Esophagus muscularis mucosa (tissue), 4 donors: ENCODE results near the gene CDC34. TPM values are rescaled to one million over a fixed set of nuclear protein-coding genes. Genes with fewer than 3 reads are reported as not detected.

Experiments
- DNase-seq: peaks from one replicate; pipeline ENCODE4 v3.0.0-alpha.2; 2017; ENCODE audit errors: extremely low spot score
- H3K27ac ChIP-seq, 4 donors: fragments of 200-600 bp; sonication (generic); replicated peaks in 1 of 4; 1 replicate in 3 of 4; 2 replicates in 1 of 4; pipeline ENCODE4 v1.5.1; 2016 to 2019; ENCODE audit warnings: mild to moderate bottlenecking in 1 of 4
- H3K27me3 ChIP-seq, 4 donors: fragments of 200-600 bp; sonication (generic); one replicate each; pipeline versions ENCODE4 v1.5.1 to v1.6.0; 2016 to 2019
- H3K36me3 ChIP-seq, 4 donors: fragments of 200-600 bp; sonication (generic); one replicate each; pipeline ENCODE4 v1.5.1; 2016 to 2019
- H3K4me1 ChIP-seq, 4 donors: fragments of 200-600 bp; sonication (generic); one replicate each; pipeline ENCODE4 v1.5.1; 2016 to 2019
- H3K4me3 ChIP-seq, 4 donors: fragments of 200-600 bp; sonication (generic); 1 replicate in 2 of 4; 2 replicates in 2 of 4; pipeline ENCODE4 v1.5.1; 2016 to 2019; ENCODE audit warnings: mild to moderate bottlenecking in 4 of 4, moderate library complexity in 1 of 4
- H3K9me3 ChIP-seq, 4 donors: fragments of 200-600 bp; sonication (generic); 1 replicate in 3 of 4; 2 replicates in 1 of 4; pipeline ENCODE4 v1.5.1; 2016 to 2019
- CTCF ChIP-seq, 3 experiments: fragments of 200-600 bp in 2 of 3; fragments of 450-650 bp in 1 of 3; sonication (generic) in 2 of 3; IDR thresholded peaks; one replicate each; pipeline ENCODE4 v1.5.1; 2017 to 2019; ENCODE audit warnings: antibody characterized with exemption in 3 of 3, mild to moderate bottlenecking in 2 of 3, moderate library complexity in 1 of 3
- EP300 ChIP-seq: sonication (generic); formaldehyde crosslinking; IDR thresholded peaks from one replicate; pipeline ENCODE4 v1.6.1; 2017; ENCODE audit warnings: antibody characterized with exemption
- POLR2A ChIP-seq: fragments of 450-650 bp; IDR thresholded peaks from one replicate; pipeline ENCODE4 v1.6.1; 2017; ENCODE audit warnings: antibody characterized with exemption, moderate library complexity, mild to moderate bottlenecking, low read depth
- POLR2AphosphoS5 ChIP-seq, 2 donors: sonication (generic); formaldehyde crosslinking; IDR thresholded peaks; one replicate each; pipeline ENCODE4 v1.6.1; 2017; ENCODE audit warnings: antibody characterized with exemption in 2 of 2
- WGBS: methylation state at CpG from one replicate; pipeline ENCODE4 v1.1.5; 2018; 5-methylcytosine and 5-hydroxymethylcytosine counted together
- intact Hi-C: fragments of 100-400 bp; cut with DNase I; formaldehyde crosslinking; loops from one replicate; pipeline ENCODE4 v1.15.1; 2023
- total RNA-seq, 4 donors: library from RNA; depleted of rRNA; stranded (reverse); fragments of >200 nt; gene quantifications; one replicate each; pipeline versions ENCODE4 v1.1.0 to v1.2.1, GENCODE V29; 2016

The CDC34 gene
- total RNA-seq, 4 donors from 2014 or later = 62.5 to 100 (median 76.2) TPM

GRCh38 chr19:570937-571565 lies 39.5 kb downstream of the CDC34 start:
- peaks cover 36 to 46% (median 43%) of the 10 kb centered on the region in 4 donors for H3K4me1 ChIP-seq
- H3K9me3 ChIP-seq = no peaks in the 10 kb centered on the region
- no peaks in the 10 kb centered on the region for H3K27me3 ChIP-seq
- peak overlapping the region; percentile 81 to 94 (median 92) for H3K27ac ChIP-seq
- peak overlapping the region; percentile 87 to 100 (median 96) for H3K4me3 ChIP-seq
- intact Hi-C loops = no loop called here
- 7% methylated on average over 40 of the region's 45 CpGs for WGBS
- H3K36me3 ChIP-seq = no peaks in the 10 kb centered on the region
- TF ChIP-seq EP300 (no peak), POLR2AphosphoS5 (IDR thresholded peaks at IDR 0.05) (peak in 1 of 2 donors; percentile 20)
- no peak for DNase-seq

GRCh38 chr19:571566-571974 lies 40.0 kb downstream of the CDC34 start:
- 0% methylated on average over 14 of the region's 14 CpGs for WGBS
- peak overlapping the region; percentile 81 to 94 (median 92) for H3K27ac ChIP-seq
- no peaks in the 10 kb centered on the region for H3K36me3 ChIP-seq
- intact Hi-C loops = no loop called here
- TF ChIP-seq POLR2AphosphoS5 (IDR thresholded peaks at IDR 0.05) (no peak), CTCF (IDR thresholded peaks at IDR 0.05) (no peak), POLR2A (no peak), EP300 (no peak)
- no peak for DNase-seq
- H3K4me3 ChIP-seq = peak overlapping the region; percentile 87 to 100 (median 96)
- H3K4me1 ChIP-seq = peaks cover 39 to 51% (median 49%) of the 10 kb centered on the region in 4 donors
- H3K9me3 ChIP-seq = no peaks in the 10 kb centered on the region
- H3K27me3 ChIP-seq = no peaks in the 10 kb centered on the region

- under 1% methylated on average over 16 of the region's 79 CpGs for WGBS
- DNase-seq = peak; percentile 99
- no peak for TF ChIP-seq EP300
- peak; percentile 91 for TF ChIP-seq POLR2A
- TF ChIP-seq POLR2AphosphoS5 (IDR thresholded peaks at IDR 0.05) = peak; percentile 95 to 97
- TF ChIP-seq CTCF (IDR thresholded peaks at IDR 0.05) = peak in 1 of 3 experiments; percentile 23
- peaks cover 41 to 58% (median 55%) of the 10 kb centered on the region in 4 donors for H3K4me1 ChIP-seq
- intact Hi-C loops = no loop called here
- H3K27ac ChIP-seq = peak within 1 kb of the TSS; percentile 92 to 94 (median 92)
- H3K36me3 ChIP-seq = peaks cover 0 to under 1% (median 0%) of the 10 kb centered on the region in 4 donors
- no peaks in the 10 kb centered on the region for H3K9me3 ChIP-seq
- H3K27me3 ChIP-seq = no peaks in the 10 kb centered on the region
- H3K4me3 ChIP-seq = peak within 1 kb of the TSS; percentile 87 to 100 (median 96)
Observed at GRCh38 chr19:572140-572742, 40.7 kb downstream of the CDC34 start, which contains the start of gene BSG. TSS of gene BSG (plus strand) at chr19:572596. CDS start at chr19:572635, 39 bp downstream.

GRCh38 chr19:572743-573518 lies 41.4 kb downstream of the CDC34 start:
- TF ChIP-seq EP300 = no peak
- no peak for TF ChIP-seq POLR2A
- TF ChIP-seq CTCF (IDR thresholded peaks at IDR 0.05) = no peak
- TF ChIP-seq POLR2AphosphoS5 (IDR thresholded peaks at IDR 0.05) = peak in 1 of 2 donors; percentile 40
- H3K9me3 ChIP-seq = no peaks in the 10 kb centered on the region
- H3K4me1 ChIP-seq = peaks cover 44 to 65% (median 59%) of the 10 kb centered on the region in 4 donors
- peaks cover 0 to 7% (median 5%) of the 10 kb centered on the region in 4 donors for H3K36me3 ChIP-seq
- H3K4me3 ChIP-seq = peak overlapping the region; percentile 87 to 100 (median 96)
- intact Hi-C loops = no loop called here
- H3K27me3 ChIP-seq = no peaks in the 10 kb centered on the region
- 0% methylated on average over 17 of the region's 55 CpGs for whole genome bisulfite sequencing
- peak overlapping the region; percentile 92 to 94 (median 92) for H3K27ac ChIP-seq
- DNase-seq = no peak

GRCh38 chr19:573519-573825 lies 41.9 kb downstream of the CDC34 start:
- H3K36me3 ChIP-seq = peaks cover 0 to 12% (median 9%) of the 10 kb centered on the region in 4 donors
- H3K4me3 ChIP-seq = peak overlapping the region; percentile 87 to 100 (median 96)
- H3K9me3 ChIP-seq = no peaks in the 10 kb centered on the region
- H3K27ac ChIP-seq = peak overlapping the region; percentile 92 to 94 (median 92)
- H3K4me1 ChIP-seq = peaks cover 47 to 67% (median 59%) of the 10 kb centered on the region in 4 donors
- WGBS = 7% methylated on average over 15 of the region's 15 CpGs
- intact Hi-C loops = no loop called here
- no peak for TF ChIP-seq CTCF (IDR thresholded peaks at IDR 0.05)
- no peak for TF ChIP-seq POLR2A
- no peak for TF ChIP-seq EP300
- no peak for TF ChIP-seq POLR2AphosphoS5 (IDR thresholded peaks at IDR 0.05)
- DNase-seq = no peak
- no peaks in the 10 kb centered on the region for H3K27me3 ChIP-seq
